Uterus (tissue), 4 donors: ENCODE results near the gene BSDC1. TPM values are rescaled to one million over a fixed set of nuclear protein-coding genes. Genes with fewer than 3 reads are reported as not detected.

Experiments
- DNase-seq, 2 donors: peaks; one replicate each; pipeline ENCODE4 v3.0.0-alpha.2; 2019 to 2020
- H3K27ac ChIP-seq, 2 donors: fragments of 200-600 bp; sonication (generic); 1 replicate in 1 of 2; 2 replicates in 1 of 2; pipeline ENCODE4 v1.5.1; 2016 to 2018
- H3K27me3 ChIP-seq, 2 donors: fragments of 200-600 bp; sonication (generic); one replicate each; pipeline ENCODE4 v1.5.1; 2018 to 2019; ENCODE audit warnings: control low read depth in 1 of 2
- H3K36me3 ChIP-seq, 2 donors: fragments of 200-600 bp; sonication (generic); one replicate each; pipeline ENCODE4 v1.5.1; 2019; ENCODE audit warnings: control low read depth in 1 of 2
- H3K4me1 ChIP-seq, 2 donors: fragments of 200-600 bp; sonication (generic); one replicate each; pipeline ENCODE4 v1.5.1; 2018 to 2019; ENCODE audit warnings: control low read depth in 1 of 2
- H3K4me3 ChIP-seq, 2 donors: fragments of 200-600 bp; sonication (generic); 1 replicate in 1 of 2; 2 replicates in 1 of 2; pipeline ENCODE4 v1.5.1; 2018 to 2019; ENCODE audit warnings: mild to moderate bottlenecking in 1 of 2
- H3K9me3 ChIP-seq, 2 donors: fragments of 200-600 bp; sonication (generic); one replicate each; pipeline ENCODE4 v1.5.1; 2019; ENCODE audit warnings: control low read depth in 1 of 2
- CTCF ChIP-seq, 4 experiments: fragments of 200-600 bp in 2 of 4; fragments of 450-650 bp in 2 of 4; sonication (generic) in 2 of 4; IDR thresholded peaks; one replicate each; pipeline ENCODE4 v1.5.1; 2016 to 2019; ENCODE audit warnings: antibody characterized with exemption in 4 of 4, mild to moderate bottlenecking in 2 of 4, moderate library complexity in 1 of 4
- POLR2A ChIP-seq, 2 donors: fragments of 450-650 bp; IDR thresholded peaks; one replicate each; pipeline ENCODE4 v1.6.1; 2016; ENCODE audit warnings: antibody characterized with exemption in 2 of 2, mild to moderate bottlenecking in 1 of 2, moderate library complexity in 1 of 2
- intact Hi-C: fragments of 100-400 bp; cut with DNase I; formaldehyde crosslinking; loops from one replicate; pipeline ENCODE4 v1.15.1; 2023; ENCODE audit warnings: low total_unique reads
- total RNA-seq, 4 donors: library from RNA; depleted of rRNA in 3 of 4; stranded (reverse); fragments of >200 nt in 3 of 4; gene quantifications; one replicate each; pipeline versions ENCODE4 v1.1.0 to v1.2.4, GENCODE V29; 2014 to 2023
- donor health status: DM: yes; HTN: yes; CAD: no.

Gene BSDC1
- total RNA-seq, 4 donors from 2014 or later: 25.9 to 77.4 (median 65.2) TPM

- TF ChIP-seq POLR2A (IDR thresholded peaks at IDR 0.05) (no peak), CTCF (IDR thresholded peaks at IDR 0.05) (no peak)
- Histone ChIP-seq H3K4me3 (peak overlapping the region; percentile 17), H3K9me3 (no peaks in the 10 kb centered on the region), H3K4me1 (peaks cover 0 to 7% of the 10 kb centered on the region in 2 donors), H3K27ac (no peak overlapping the region), H3K27me3 (no peaks in the 10 kb centered on the region), H3K36me3 (no peaks in the 10 kb centered on the region)
- intact Hi-C loops: no loop called here
- peak; percentile 26 to 30 for DNase-seq
These were observed 32.4 kb upstream of the BSDC1 start for GRCh38 chr1:32426489-32427255.

- Histone ChIP-seq H3K27me3 (no peaks in the 10 kb centered on the region), H3K4me3 (no peak overlapping the region), H3K4me1 (peaks cover 0 to 4% of the 10 kb centered on the region in 2 donors), H3K36me3 (no peaks in the 10 kb centered on the region), H3K27ac (no peak overlapping the region), H3K9me3 (peaks cover 0 to 8% of the 10 kb centered on the region in 2 donors)
- no peak for TF ChIP-seq CTCF (IDR thresholded peaks at IDR 0.05)
- TF ChIP-seq POLR2A (IDR thresholded peaks at IDR 0.05): no peak
- no peak for DNase-seq
- intact Hi-C loops: no loop called here
These were observed 27.5 kb upstream of the BSDC1 start for GRCh38 chr1:32421775-32422174.

- H3K9me3 ChIP-seq: peaks cover 0 to 19% of the 10 kb centered on the region in 2 donors
- no peak overlapping the region for H3K4me3 ChIP-seq
- no peaks in the 10 kb centered on the region for H3K36me3 ChIP-seq
- no peak for TF ChIP-seq POLR2A (IDR thresholded peaks at IDR 0.05)
- no peak for TF ChIP-seq CTCF (IDR thresholded peaks at IDR 0.05)
- H3K27ac ChIP-seq: no peak overlapping the region
- no peak for DNase-seq
- intact Hi-C loops: no loop called here
- no peaks in the 10 kb centered on the region for H3K4me1 ChIP-seq
- H3K27me3 ChIP-seq: no peaks in the 10 kb centered on the region
These were observed 20.1 kb upstream of the BSDC1 start for GRCh38 chr1:32414186-32414886.

GRCh38 chr1:32413507-32414185, 19.4 kb upstream of the BSDC1 start:
- peak; percentile 46 to 79 (median 54) for TF ChIP-seq CTCF (IDR thresholded peaks at IDR 0.05)
- no peak for TF ChIP-seq POLR2A (IDR thresholded peaks at IDR 0.05)
- no peaks in the 10 kb centered on the region for H3K36me3 ChIP-seq
- DNase-seq: peak in 1 of 2 donors; percentile 42

More at GRCh38 chr1:32413507-32414185, 19.4 kb upstream of the BSDC1 start:
- H3K27ac ChIP-seq: no peak overlapping the region
- peaks cover 0 to 14% of the 10 kb centered on the region in 2 donors for H3K9me3 ChIP-seq
- intact Hi-C loops: no loop called here
- H3K27me3 ChIP-seq: no peaks in the 10 kb centered on the region
- H3K4me3 ChIP-seq: no peak overlapping the region
- H3K4me1 ChIP-seq: no peaks in the 10 kb centered on the region
